ENCODE results near the gene FAM110D.

FAM110D gene

DNA sequence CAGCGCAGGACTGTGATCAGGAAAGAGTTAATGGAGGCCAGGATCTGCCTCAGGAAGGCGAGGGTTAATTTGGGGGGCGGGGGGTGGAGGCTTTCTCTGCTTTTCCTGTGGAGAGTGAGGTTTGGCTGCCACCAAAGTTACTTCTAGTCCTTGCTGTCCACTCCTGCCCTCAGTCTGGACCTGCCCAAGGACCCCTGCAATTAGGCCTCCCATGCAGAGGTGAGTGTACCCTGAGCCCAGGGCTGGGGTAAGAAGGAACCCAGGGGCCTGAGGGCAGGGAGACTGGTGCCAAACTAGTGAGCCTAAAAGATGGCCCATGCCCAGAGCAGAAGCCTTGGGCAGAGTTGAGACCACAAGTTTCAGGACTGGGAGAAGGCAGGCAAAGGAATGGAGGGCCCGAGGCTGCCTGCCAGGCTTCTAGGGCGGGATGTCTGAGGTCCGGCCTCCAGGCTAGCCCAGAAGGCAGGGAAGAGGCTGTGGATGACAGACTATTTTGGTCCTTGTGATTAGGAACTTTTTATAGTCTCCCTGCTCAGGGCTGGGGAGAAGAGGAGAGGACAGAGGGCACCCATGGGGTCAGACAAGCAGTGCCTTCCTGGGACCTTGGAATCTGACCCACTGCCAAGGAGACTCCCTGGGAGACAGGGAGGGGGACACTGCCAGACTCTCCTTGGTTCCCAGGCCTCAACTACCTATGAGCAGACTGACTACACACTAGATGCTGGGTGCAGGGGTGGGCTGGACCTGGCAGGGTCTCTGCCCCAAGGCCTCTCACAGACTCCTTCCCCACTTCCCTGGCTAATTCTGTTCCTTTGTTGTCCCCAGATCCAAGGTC, at the start of gene FAM110D:
Gene FAM110D (plus strand): TSS at position 172 of the 835 bp plus-strand sequence. CDS start 2,213 bp downstream, outside the sequence.
- Histone ChIP-seq H3K4me2 (ENCODE audit: low read length) (no peak within 1 kb of the TSS), H3K4me1 (ENCODE audit: control insufficient read depth, low read length) (peaks cover 16% of the 10 kb centered on the region), H3K9me3 (ENCODE audit: control insufficient read depth, insufficient read depth, low read length) (no peaks in the 10 kb centered on the region), H3K27ac (ENCODE audit: low read depth, low read length) (no peak within 1 kb of the TSS), H4K20me1 (ENCODE audit: control insufficient read depth, insufficient read depth, low read depth, low read length) (no peaks in the 10 kb centered on the region), H3K4me3 (ENCODE audit: low read length) (no peak within 1 kb of the TSS), H3K36me3 (ENCODE audit: control insufficient read depth, low read length) (no peaks in the 10 kb centered on the region), H3K27me3 (ENCODE audit: control insufficient read depth, low read length) (peaks cover 63% of the 10 kb centered on the region), H3K9me2 (replicated peaks; ENCODE audit: control insufficient read depth, low read length) (no peaks in the 10 kb centered on the region), H3F3A (ENCODE audit: control insufficient read depth, insufficient read depth) (no peaks in the 10 kb centered on the region), H3K79me2 (ENCODE audit: control insufficient read depth, low read length) (no peaks in the 10 kb centered on the region)
- TF ChIP-seq, protein P1, sequence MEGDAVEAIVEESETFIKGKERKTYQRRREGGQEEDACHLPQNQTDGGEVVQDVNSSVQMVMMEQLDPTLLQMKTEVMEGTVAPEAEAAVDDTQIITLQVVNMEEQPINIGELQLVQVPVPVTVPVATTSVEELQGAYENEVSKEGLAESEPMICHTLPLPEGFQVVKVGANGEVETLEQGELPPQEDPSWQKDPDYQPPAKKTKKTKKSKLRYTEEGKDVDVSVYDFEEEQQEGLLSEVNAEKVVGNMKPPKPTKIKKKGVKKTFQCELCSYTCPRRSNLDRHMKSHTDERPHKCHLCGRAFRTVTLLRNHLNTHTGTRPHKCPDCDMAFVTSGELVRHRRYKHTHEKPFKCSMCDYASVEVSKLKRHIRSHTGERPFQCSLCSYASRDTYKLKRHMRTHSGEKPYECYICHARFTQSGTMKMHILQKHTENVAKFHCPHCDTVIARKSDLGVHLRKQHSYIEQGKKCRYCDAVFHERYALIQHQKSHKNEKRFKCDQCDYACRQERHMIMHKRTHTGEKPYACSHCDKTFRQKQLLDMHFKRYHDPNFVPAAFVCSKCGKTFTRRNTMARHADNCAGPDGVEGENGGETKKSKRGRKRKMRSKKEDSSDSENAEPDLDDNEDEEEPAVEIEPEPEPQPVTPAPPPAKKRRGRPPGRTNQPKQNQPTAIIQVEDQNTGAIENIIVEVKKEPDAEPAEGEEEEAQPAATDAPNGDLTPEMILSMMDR (IDR thresholded peaks at IDR 0.05; ENCODE audit: low read depth, low read length, poor library complexity, severe bottlenecking) = no peak
- TF ChIP-seq EZH2phosphoT487 (IDR thresholded peaks at IDR 0.05; ENCODE audit: borderline replicate concordance, low read length) = no peak

DNA sequence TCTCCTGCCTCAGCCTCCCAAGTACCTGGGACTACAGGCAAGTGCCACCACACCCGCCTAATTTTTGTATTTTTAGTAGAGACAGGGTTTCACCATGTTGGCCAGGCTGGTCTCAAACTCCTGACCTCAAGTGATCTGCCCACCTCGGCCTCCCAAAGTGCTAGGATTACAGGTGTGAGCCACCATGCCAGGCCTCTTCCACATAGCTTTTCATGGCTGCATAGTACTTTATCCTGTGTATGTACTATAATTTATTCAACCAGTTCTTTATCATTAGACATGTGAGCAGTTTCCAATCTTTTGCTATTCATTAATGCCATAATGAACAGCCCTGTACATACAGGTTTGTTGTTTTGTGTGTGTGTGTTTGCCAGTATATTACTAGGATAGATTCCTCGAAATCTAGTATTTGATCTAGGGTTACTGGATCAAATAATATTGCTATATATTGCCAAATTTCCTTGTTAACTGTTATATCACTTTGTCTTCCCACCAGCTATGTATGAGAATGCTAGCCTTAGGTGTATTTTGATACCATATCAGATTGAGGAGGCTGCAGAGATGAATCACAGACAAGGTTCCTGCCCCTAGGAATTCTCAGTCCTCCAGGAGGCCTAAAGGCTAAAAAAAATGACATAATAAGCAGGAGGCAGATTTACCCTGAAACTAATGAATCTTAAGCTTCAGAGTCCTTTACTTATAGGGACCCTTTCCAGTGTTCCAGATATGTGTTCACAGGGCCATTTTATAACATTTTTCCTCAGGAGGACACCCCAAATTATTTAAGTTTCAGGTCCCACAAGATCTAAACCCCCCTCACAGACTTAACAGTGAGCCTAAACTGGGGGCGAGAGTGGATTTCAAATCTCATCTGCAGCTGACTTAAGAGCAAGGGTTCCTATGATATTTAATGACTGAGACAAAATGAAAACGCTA, 49.4 kb upstream of the FAM110D start:
- H3K4me3 ChIP-seq (ENCODE audit: low read length) = peak overlapping the region; percentile 95
- 0 out of 2 replicates have a peak, but pooled peaks cover 4% of the 10 kb centered on the region for H3F3A ChIP-seq (ENCODE audit: control insufficient read depth, insufficient read depth)
- H4K20me1 ChIP-seq (ENCODE audit: control insufficient read depth, insufficient read depth, low read depth, low read length) = no peaks in the 10 kb centered on the region
- H3K27ac ChIP-seq (ENCODE audit: low read depth, low read length) = no peak overlapping the region
- H3K9me3 ChIP-seq (ENCODE audit: control insufficient read depth, insufficient read depth, low read length) = no peaks in the 10 kb centered on the region
- peaks cover 20% of the 10 kb centered on the region for H3K36me3 ChIP-seq (ENCODE audit: control insufficient read depth, low read length)
- H3K27me3 ChIP-seq (ENCODE audit: control insufficient read depth, low read length) = no peaks in the 10 kb centered on the region
- H3K4me2 ChIP-seq (ENCODE audit: low read length) = peak overlapping the region; percentile 77
- H3K79me2 ChIP-seq (ENCODE audit: control insufficient read depth, low read length) = peaks cover 26% of the 10 kb centered on the region
- no peaks in the 10 kb centered on the region for H3K9me2 ChIP-seq (replicated peaks; ENCODE audit: control insufficient read depth, low read length)
- H3K4me1 ChIP-seq (ENCODE audit: control insufficient read depth, low read length) = peaks cover 33% of the 10 kb centered on the region
- TF ChIP-seq, protein P1 (IDR thresholded peaks at IDR 0.05; ENCODE audit: low read depth, low read length, poor library complexity, severe bottlenecking) = no peak
- no peak for TF ChIP-seq EZH2phosphoT487 (IDR thresholded peaks at IDR 0.05; ENCODE audit: borderline replicate concordance, low read length)

DNA sequence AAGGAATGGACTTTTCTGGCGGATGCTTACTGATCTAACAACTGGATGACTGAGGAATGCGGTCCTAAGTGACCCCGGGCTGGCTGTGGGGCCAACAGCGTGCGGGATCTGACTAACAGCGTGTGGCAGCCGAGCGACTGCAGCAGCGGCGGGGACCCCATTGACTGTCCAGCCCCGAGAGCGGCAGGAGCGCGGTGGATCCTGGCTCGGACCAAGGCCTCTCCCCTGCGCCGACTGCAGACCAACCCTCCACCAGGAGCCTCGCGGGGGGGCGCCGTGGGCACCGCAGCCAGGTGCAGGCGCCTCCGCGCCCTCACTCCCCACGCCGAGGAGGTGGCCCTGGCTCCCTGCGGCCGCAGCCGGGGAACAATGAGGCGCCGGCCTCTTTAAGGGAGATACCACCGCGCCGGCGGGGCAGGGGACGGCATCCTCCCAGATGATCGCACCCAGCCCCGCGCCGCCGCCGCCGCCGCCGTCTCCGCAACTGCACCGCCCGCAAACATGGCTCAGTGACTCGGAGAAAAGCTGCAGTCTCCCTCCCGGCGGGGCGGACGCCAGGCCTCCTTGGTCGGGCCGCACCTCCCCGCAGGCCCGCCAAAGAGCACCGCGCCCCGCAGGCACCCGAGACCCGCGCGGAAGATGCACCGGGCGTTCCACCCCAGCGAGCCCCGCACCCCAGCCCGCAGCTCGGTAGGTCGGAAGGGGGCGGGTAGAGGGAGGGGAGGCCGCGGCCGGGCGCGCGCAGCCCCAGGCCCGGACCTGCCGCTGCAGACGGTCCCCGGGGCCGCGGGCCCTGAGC, 47.9 kb upstream of the FAM110D start:
- no peaks in the 10 kb centered on the region for H4K20me1 ChIP-seq (ENCODE audit: control insufficient read depth, insufficient read depth, low read depth, low read length)
- no peak for TF ChIP-seq EZH2phosphoT487 (IDR thresholded peaks at IDR 0.05; ENCODE audit: borderline replicate concordance, low read length)
- TF ChIP-seq, protein P1 (IDR thresholded peaks at IDR 0.05; ENCODE audit: low read depth, low read length, poor library complexity, severe bottlenecking) = no peak
- no peaks in the 10 kb centered on the region for H3K27me3 ChIP-seq (ENCODE audit: control insufficient read depth, low read length)
- no peaks in the 10 kb centered on the region for H3K9me2 ChIP-seq (replicated peaks; ENCODE audit: control insufficient read depth, low read length)
- H3K4me3 ChIP-seq (ENCODE audit: low read length) = peak overlapping the region; percentile 95
- no peaks in the 10 kb centered on the region for H3K9me3 ChIP-seq (ENCODE audit: control insufficient read depth, insufficient read depth, low read length)
- H3K79me2 ChIP-seq (ENCODE audit: control insufficient read depth, low read length) = peaks cover 33% of the 10 kb centered on the region
- peaks cover 29% of the 10 kb centered on the region for H3K36me3 ChIP-seq (ENCODE audit: control insufficient read depth, low read length)
- 0 out of 2 replicates have a peak, but pooled peaks cover 4% of the 10 kb centered on the region for H3F3A ChIP-seq (ENCODE audit: control insufficient read depth, insufficient read depth)
- peaks cover 26% of the 10 kb centered on the region for H3K4me1 ChIP-seq (ENCODE audit: control insufficient read depth, low read length)
- H3K27ac ChIP-seq (ENCODE audit: low read depth, low read length) = peak overlapping the region; percentile 61
- H3K4me2 ChIP-seq (ENCODE audit: low read length) = peak overlapping the region; percentile 77
